Right kidney (tissue), 1 donor: Measurements from ENCODE around the gene CDH4.

Source experiments
- DNase-seq: peaks from one replicate; pipeline ENCODE4 v3.0.0-alpha.2; 2016

Gene CDH4

GRCh38 chr20:61634376-61635145 is 382.5 kb downstream of the CDH4 start:
- DNase-seq, result no peak

GRCh38 chr20:61635721-61636455 is 383.8 kb downstream of the CDH4 start:
- no peak for DNase-seq

GRCh38 chr20:61636531-61637116 is 384.6 kb downstream of the CDH4 start:
- DNase-seq, result no peak

- no peak for DNase-seq
Measured at GRCh38 chr20:61638802-61639585, 386.9 kb downstream of the CDH4 start.

GRCh38 chr20:61640131-61640870 is 388.2 kb downstream of the CDH4 start:
- DNase-seq, result no peak

GRCh38 chr20:61640871-61641245 is 388.8 kb downstream of the CDH4 start:
- DNase-seq, result no peak

- DNase-seq, result no peak
Measured at GRCh38 chr20:61643656-61644377, 391.8 kb downstream of the CDH4 start.

GRCh38 chr20:61644378-61645076 is 392.5 kb downstream of the CDH4 start:
- no peak for DNase-seq

GRCh38 chr20:61645732-61646131 is 393.7 kb downstream of the CDH4 start:
- no peak for DNase-seq

- no peak for DNase-seq
Measured at GRCh38 chr20:61646453-61646852, 394.4 kb downstream of the CDH4 start.

- DNase-seq, result no peak
Measured at GRCh38 chr20:61646986-61647385, 394.9 kb downstream of the CDH4 start.

GRCh38 chr20:61647702-61648101 is 395.6 kb downstream of the CDH4 start:
- no peak for DNase-seq

- no peak for DNase-seq
Measured at GRCh38 chr20:61649105-61649859, 397.2 kb downstream of the CDH4 start.

- no peak for DNase-seq
Measured at GRCh38 chr20:61649860-61650162, 397.8 kb downstream of the CDH4 start.

GRCh38 chr20:61650912-61651733 is 399.1 kb downstream of the CDH4 start:
- no peak for DNase-seq

- DNase-seq, result no peak
Measured at GRCh38 chr20:61652146-61652545, 400.1 kb downstream of the CDH4 start.

- DNase-seq, result no peak
Measured at GRCh38 chr20:61654726-61655125, 402.7 kb downstream of the CDH4 start.

GRCh38 chr20:61655591-61655990 is 403.5 kb downstream of the CDH4 start:
- no peak for DNase-seq

GRCh38 chr20:61656198-61656597 is 404.1 kb downstream of the CDH4 start:
- no peak for DNase-seq
